GM23338 (cell line): Measurements from ENCODE around the gene KRT2. TPM values are rescaled to one million over a fixed set of nuclear protein-coding genes. Genes with fewer than 3 reads are reported as not detected.

Source experiments
- ATAC-seq: fragments of 200-7000 bp; cut with Tn5 transposase; 3 replicates; pipeline ENCODE4 v1.9.1; 2020
- DNase-seq: peaks from one replicate; pipeline ENCODE4 v3.0.0-alpha.2; 2015; ENCODE audit warnings: low spot score
- H2AFZ ChIP-seq: fragments of 200-600 bp; sonication (generic); 2 replicates; pipeline ENCODE4 v1.8.0; 2016; ENCODE audit warnings: antibody characterized with exemption, mild to moderate bottlenecking, moderate library complexity
- H3F3A ChIP-seq: fragments of 200-600 bp; sonication (generic); replicated peaks from 2 replicates; pipeline ENCODE4 v1.8.0; 2017; ENCODE audit warnings: antibody characterized with exemption, mixed run types, low read depth
- H3K27ac ChIP-seq: fragments of 200-600 bp; sonication (generic); 2 replicates; pipeline ENCODE4 v1.6.1; 2016; ENCODE audit warnings: low read depth
- H3K27me3 ChIP-seq: fragments of 200-600 bp; sonication (generic); 2 replicates; pipeline ENCODE4 v1.8.0; 2016; ENCODE audit warnings: mild to moderate bottlenecking, mixed run types, moderate library complexity; ENCODE audit not compliant: insufficient read depth
- H3K36me3 ChIP-seq: fragments of 200-600 bp; sonication (generic); 2 replicates; pipeline ENCODE4 v1.8.0; 2016; ENCODE audit warnings: mild to moderate bottlenecking; ENCODE audit not compliant: insufficient read depth
- H3K4me1 ChIP-seq: fragments of 200-600 bp; sonication (generic); 2 replicates; pipeline ENCODE4 v1.8.0; 2016; ENCODE audit warnings: mild to moderate bottlenecking, moderate library complexity; ENCODE audit not compliant: insufficient read depth
- H3K4me2 ChIP-seq: fragments of 200-600 bp; sonication (generic); 2 replicates; pipeline ENCODE4 v1.7.1; 2017; ENCODE audit warnings: mixed run types
- H3K4me3 ChIP-seq: fragments of 200-600 bp; sonication (generic); 2 replicates; pipeline ENCODE4 v1.6.1; 2016; ENCODE audit warnings: mixed run types
- H3K79me2 ChIP-seq: fragments of 200-600 bp; sonication (generic); replicated peaks from 2 replicates; pipeline ENCODE4 v1.8.0; 2017; ENCODE audit warnings: mild to moderate bottlenecking; ENCODE audit not compliant: insufficient read depth
- H3K9me2 ChIP-seq: fragments of 200-600 bp; sonication (generic); 2 replicates; pipeline ENCODE4 v1.8.0; 2017; ENCODE audit not compliant: insufficient read depth
- H4K20me1 ChIP-seq: fragments of 200-600 bp; sonication (generic); replicated peaks from 2 replicates; pipeline ENCODE4 v1.8.0; 2017; ENCODE audit warnings: mild to moderate bottlenecking; ENCODE audit not compliant: insufficient read depth
- H3K27ac Mint-ChIP-seq: 2 replicates; pipeline ENCODE4 v1.8.0; 2020; ENCODE audit warnings: inconsistent platforms, mild to moderate bottlenecking, moderate library complexity, mixed read lengths
- H3K27me3 Mint-ChIP-seq: 3 replicates; pipeline ENCODE4 v1.8.0; 2022; ENCODE audit warnings: low read depth, mild to moderate bottlenecking, moderate library complexity, mixed read lengths, inconsistent platforms; ENCODE audit not compliant: insufficient read depth, poor library complexity
- H3K36me3 Mint-ChIP-seq: 3 replicates; pipeline ENCODE4 v1.8.0; 2021; ENCODE audit warnings: low read depth, mild to moderate bottlenecking, inconsistent platforms, moderate library complexity, mixed read lengths
- H3K4me1 Mint-ChIP-seq: 3 replicates; pipeline ENCODE4 v1.8.0; 2020; ENCODE audit warnings: mild to moderate bottlenecking, inconsistent platforms, mixed read lengths
- H3K4me3 Mint-ChIP-seq: 3 replicates; pipeline ENCODE4 v1.8.0; 2021; ENCODE audit warnings: moderate library complexity, mild to moderate bottlenecking, inconsistent platforms, mixed read lengths
- H3K9me3 Mint-ChIP-seq: 3 replicates; pipeline ENCODE4 v1.8.0; 2020; ENCODE audit warnings: moderate library complexity, mild to moderate bottlenecking, inconsistent platforms, mixed read lengths
- CREB1 ChIP-seq: fragments of 250-450 bp; sonication (Bioruptor Pico); IDR thresholded peaks from 2 replicates; pipeline ENCODE4 v1.5.0; 2020; ENCODE audit warnings: low read depth, mild to moderate bottlenecking, moderate library complexity
- CTCF ChIP-seq, 2 experiments: fragments of 200-600 bp in 1 of 2; sonication (generic) in 1 of 2; conservative IDR thresholded peaks; 2 replicates each; pipeline versions ENCODE4 v1.5.1 to v1.6.1; 2016 to 2017; ENCODE audit warnings: antibody characterized with exemption in 2 of 2, low read depth in 2 of 2, mild to moderate bottlenecking in 2 of 2, moderate library complexity in 1 of 2
- ETS1 ChIP-seq: IDR thresholded peaks from 2 replicates; pipeline ENCODE4 v1.6.1; 2016; ENCODE audit warnings: antibody characterized with exemption
- EZH2 ChIP-seq: fragments of 200-600 bp; sonication (generic); IDR thresholded peaks from one replicate; pipeline ENCODE4 v1.8.0; 2017; ENCODE audit warnings: antibody characterized with exemption, mild to moderate bottlenecking, low read depth; ENCODE audit not compliant: unreplicated experiment
- EZH2phosphoT487 ChIP-seq: fragments of 200-600 bp; sonication (generic); IDR thresholded peaks from one replicate; pipeline ENCODE4 v1.8.1; 2018; ENCODE audit warnings: antibody characterized with exemption; ENCODE audit not compliant: unreplicated experiment
- JUNB ChIP-seq: IDR thresholded peaks from one replicate; pipeline ENCODE4 v1.6.1; 2016; ENCODE audit warnings: antibody characterized with exemption; ENCODE audit not compliant: unreplicated experiment
- NANOG ChIP-seq: IDR thresholded peaks from 2 replicates; pipeline ENCODE4 v1.6.1; 2016; ENCODE audit warnings: antibody characterized with exemption, borderline replicate concordance
- POLR2AphosphoS5 ChIP-seq: IDR thresholded peaks from 2 replicates; pipeline ENCODE4 v1.6.1; 2016; ENCODE audit warnings: antibody characterized with exemption, low read depth
- REST ChIP-seq: IDR thresholded peaks from one replicate; pipeline ENCODE4 v1.6.1; 2018; ENCODE audit warnings: antibody characterized with exemption; ENCODE audit not compliant: unreplicated experiment
- STAT1 ChIP-seq: IDR thresholded peaks from one replicate; pipeline ENCODE4 v1.6.1; 2016; ENCODE audit warnings: antibody characterized with exemption; ENCODE audit not compliant: unreplicated experiment
- ZNF114 ChIP-seq: fragments of 250-450 bp; sonication (Bioruptor Pico); IDR thresholded peaks from 2 replicates; pipeline ENCODE4 v1.5.0; 2020; ENCODE audit warnings: mild to moderate bottlenecking, moderate library complexity
- ZNF331 ChIP-seq: fragments of 250-450 bp; sonication (Bioruptor Pico); IDR thresholded peaks from 2 replicates; pipeline ENCODE4 v1.5.0; 2020; ENCODE audit warnings: low read depth, mild to moderate bottlenecking, moderate library complexity
- polyA plus RNA-seq: library from polyadenylated mRNA; unstranded; fragments of >200 nt; fragmentation: Nextera tagmentation; extraction: Ambion mirVana; gene quantifications from 2 replicates; pipeline ENCODE4 v1.2.1, GENCODE V29; 2016
- total RNA-seq: library from RNA; depleted of rRNA; stranded (reverse); fragments of >200 nt; shearing (Covaris generic); gene quantifications from 2 replicates; pipeline ENCODE4 v1.2.3, GENCODE V29; 2014
- TF ChIP-seq, protein P1 (sequence below): fragments of 250-450 bp; sonication (Bioruptor Pico); IDR thresholded peaks from 2 replicates; pipeline ENCODE4 v1.5.0; 2020; ENCODE audit warnings: mild to moderate bottlenecking, moderate library complexity

Gene KRT2
- total and polyA plus RNA-seq, 2 experiments from 2014 or later, result not detected

GRCh38 chr12:52650520-52651081 lies 1.4 kb downstream of the KRT2 start:
- no peaks in the 10 kb centered on the region for H3F3A ChIP-seq
- Mint-ChIP-seq H3K4me3 (no peak overlapping the region), H3K36me3 (no peaks in the 10 kb centered on the region), H3K27me3 (peaks cover 10% of the 10 kb centered on the region), H3K9me3 (peaks cover 10% of the 10 kb centered on the region; the same call in 2 of the 3 replicates), H3K27ac (no peak overlapping the region), H3K4me1 (no peaks in the 10 kb centered on the region)
- H3K79me2 ChIP-seq, result no peaks in the 10 kb centered on the region
- no peak for ATAC-seq
- H3K27me3 ChIP-seq, result no peaks in the 10 kb centered on the region
- H3K36me3 ChIP-seq, result no peaks in the 10 kb centered on the region
- no peak overlapping the region for H2AFZ ChIP-seq
- TF ChIP-seq NANOG (no peak), STAT1 (no peak), CTCF (conservative IDR thresholded peaks at IDR 0.05; ENCODE audit: low read depth in 2 of 2) (no peak), POLR2AphosphoS5 (no peak), EZH2phosphoT487 (no peak), ETS1 (no peak), ZNF114 (CRISPR knock-in tag) (no peak), CREB1 (CRISPR knock-in tag) (no peak), ZNF331 (CRISPR knock-in tag) (no peak), EZH2 (no peak), JUNB (no peak), REST (no peak)
- TF ChIP-seq, protein P1, sequence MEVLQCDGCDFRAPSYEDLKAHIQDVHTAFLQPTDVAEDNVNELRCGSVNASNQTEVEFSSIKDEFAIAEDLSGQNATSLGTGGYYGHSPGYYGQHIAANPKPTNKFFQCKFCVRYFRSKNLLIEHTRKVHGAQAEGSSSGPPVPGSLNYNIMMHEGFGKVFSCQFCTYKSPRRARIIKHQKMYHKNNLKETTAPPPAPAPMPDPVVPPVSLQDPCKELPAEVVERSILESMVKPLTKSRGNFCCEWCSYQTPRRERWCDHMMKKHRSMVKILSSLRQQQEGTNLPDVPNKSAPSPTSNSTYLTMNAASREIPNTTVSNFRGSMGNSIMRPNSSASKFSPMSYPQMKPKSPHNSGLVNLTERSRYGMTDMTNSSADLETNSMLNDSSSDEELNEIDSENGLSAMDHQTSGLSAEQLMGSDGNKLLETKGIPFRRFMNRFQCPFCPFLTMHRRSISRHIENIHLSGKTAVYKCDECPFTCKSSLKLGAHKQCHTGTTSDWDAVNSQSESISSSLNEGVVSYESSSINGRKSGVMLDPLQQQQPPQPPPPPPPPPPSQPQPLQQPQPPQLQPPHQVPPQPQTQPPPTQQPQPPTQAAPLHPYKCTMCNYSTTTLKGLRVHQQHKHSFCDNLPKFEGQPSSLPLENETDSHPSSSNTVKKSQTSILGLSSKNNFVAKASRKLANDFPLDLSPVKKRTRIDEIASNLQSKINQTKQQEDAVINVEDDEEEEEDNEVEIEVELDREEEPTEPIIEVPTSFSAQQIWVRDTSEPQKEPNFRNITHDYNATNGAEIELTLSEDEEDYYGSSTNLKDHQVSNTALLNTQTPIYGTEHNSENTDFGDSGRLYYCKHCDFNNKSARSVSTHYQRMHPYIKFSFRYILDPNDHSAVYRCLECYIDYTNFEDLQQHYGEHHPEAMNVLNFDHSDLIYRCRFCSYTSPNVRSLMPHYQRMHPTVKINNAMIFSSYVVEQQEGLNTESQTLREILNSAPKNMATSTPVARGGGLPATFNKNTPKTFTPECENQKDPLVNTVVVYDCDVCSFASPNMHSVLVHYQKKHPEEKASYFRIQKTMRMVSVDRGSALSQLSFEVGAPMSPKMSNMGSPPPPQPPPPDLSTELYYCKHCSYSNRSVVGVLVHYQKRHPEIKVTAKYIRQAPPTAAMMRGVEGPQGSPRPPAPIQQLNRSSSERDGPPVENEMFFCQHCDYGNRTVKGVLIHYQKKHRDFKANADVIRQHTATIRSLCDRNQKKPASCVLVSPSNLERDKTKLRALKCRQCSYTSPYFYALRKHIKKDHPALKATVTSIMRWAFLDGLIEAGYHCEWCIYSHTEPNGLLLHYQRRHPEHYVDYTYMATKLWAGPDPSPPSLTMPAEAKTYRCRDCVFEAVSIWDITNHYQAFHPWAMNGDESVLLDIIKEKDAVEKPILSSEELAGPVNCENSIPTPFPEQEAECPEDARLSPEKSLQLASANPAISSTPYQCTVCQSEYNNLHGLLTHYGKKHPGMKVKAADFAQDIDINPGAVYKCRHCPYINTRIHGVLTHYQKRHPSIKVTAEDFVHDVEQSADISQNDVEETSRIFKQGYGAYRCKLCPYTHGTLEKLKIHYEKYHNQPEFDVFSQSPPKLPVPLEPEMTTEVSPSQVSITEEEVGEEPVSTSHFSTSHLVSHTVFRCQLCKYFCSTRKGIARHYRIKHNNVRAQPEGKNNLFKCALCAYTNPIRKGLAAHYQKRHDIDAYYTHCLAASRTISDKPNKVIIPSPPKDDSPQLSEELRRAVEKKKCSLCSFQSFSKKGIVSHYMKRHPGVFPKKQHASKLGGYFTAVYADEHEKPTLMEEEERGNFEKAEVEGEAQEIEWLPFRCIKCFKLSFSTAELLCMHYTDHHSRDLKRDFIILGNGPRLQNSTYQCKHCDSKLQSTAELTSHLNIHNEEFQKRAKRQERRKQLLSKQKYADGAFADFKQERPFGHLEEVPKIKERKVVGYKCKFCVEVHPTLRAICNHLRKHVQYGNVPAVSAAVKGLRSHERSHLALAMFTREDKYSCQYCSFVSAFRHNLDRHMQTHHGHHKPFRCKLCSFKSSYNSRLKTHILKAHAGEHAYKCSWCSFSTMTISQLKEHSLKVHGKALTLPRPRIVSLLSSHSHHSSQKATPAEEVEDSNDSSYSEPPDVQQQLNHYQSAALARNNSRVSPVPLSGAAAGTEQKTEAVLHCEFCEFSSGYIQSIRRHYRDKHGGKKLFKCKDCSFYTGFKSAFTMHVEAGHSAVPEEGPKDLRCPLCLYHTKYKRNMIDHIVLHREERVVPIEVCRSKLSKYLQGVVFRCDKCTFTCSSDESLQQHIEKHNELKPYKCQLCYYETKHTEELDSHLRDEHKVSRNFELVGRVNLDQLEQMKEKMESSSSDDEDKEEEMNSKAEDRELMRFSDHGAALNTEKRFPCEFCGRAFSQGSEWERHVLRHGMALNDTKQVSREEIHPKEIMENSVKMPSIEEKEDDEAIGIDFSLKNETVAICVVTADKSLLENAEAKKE (CRISPR knock-in tag), result no peak
- DNase-seq, result no peak
- H4K20me1 ChIP-seq, result no peaks in the 10 kb centered on the region
- H3K4me2 ChIP-seq, result no peak overlapping the region
- H3K27ac ChIP-seq, result no peak overlapping the region
- no peaks in the 10 kb centered on the region for H3K4me1 ChIP-seq
- 0 out of 2 replicates have a peak, but pooled peaks cover 4% of the 10 kb centered on the region for H3K9me2 ChIP-seq
- H3K4me3 ChIP-seq, result no peak overlapping the region
